Measurements from ENCODE around the gene LXN.

The LXN gene

GRCh38 chr3:158666416-158666815 is 6.0 kb downstream of the LXN start:
- no peak for DNase-seq

GRCh38 chr3:158663832-158664231 is 8.6 kb downstream of the LXN start:
- DNase-seq, result no peak

GRCh38 chr3:158663246-158663645 is 9.2 kb downstream of the LXN start:
- no peak for DNase-seq

GRCh38 chr3:158660711-158661110 is 11.7 kb downstream of the LXN start:
- no peak for DNase-seq

- peak; percentile 70 for DNase-seq
Measured at GRCh38 chr3:158659454-158660237, 12.8 kb downstream of the LXN start.

- no peak for DNase-seq
Measured at GRCh38 chr3:158658889-158659288, 13.6 kb downstream of the LXN start.

GRCh38 chr3:158652463-158652862 is 20.0 kb downstream of the LXN start:
- no peak for DNase-seq

- no peak for DNase-seq
Measured at GRCh38 chr3:158651192-158651591, 21.3 kb downstream of the LXN start.

- no peak for DNase-seq
Measured at GRCh38 chr3:158649791-158650190, 22.7 kb downstream of the LXN start.

GRCh38 chr3:158644345-158644908 is 28.0 kb downstream of the LXN start, which contains the start of gene GFM1:
Gene GFM1 (plus strand): TSS chr3:158644527. CDS start chr3:158644635, 108 bp downstream.
- DNase-seq, result peak; percentile 98

GRCh38 chr3:158642474-158643210 is 29.8 kb downstream of the LXN start:
- no peak for DNase-seq

- no peak for DNase-seq
Measured at GRCh38 chr3:158642005-158642404, 30.4 kb downstream of the LXN start.

- DNase-seq, result no peak
Measured at GRCh38 chr3:158640646-158641045, 31.8 kb downstream of the LXN start.

GRCh38 chr3:158631981-158632380 is 40.5 kb downstream of the LXN start:
- DNase-seq, result no peak

- DNase-seq, result no peak
Measured at GRCh38 chr3:158625881-158626280, 46.6 kb downstream of the LXN start.

GRCh38 chr3:158617982-158618875 is 54.2 kb downstream of the LXN start:
- no peak for DNase-seq

All from COR-L47 (cell line).